NCI-H2171 (cell line): Measurements from ENCODE around the gene ARHGEF39.

Source experiments
- DNase-seq: peaks from one replicate; lab custom pipeline; 2025; lab: John Stamatoyannopoulos, UW

Gene ARHGEF39

DNA sequence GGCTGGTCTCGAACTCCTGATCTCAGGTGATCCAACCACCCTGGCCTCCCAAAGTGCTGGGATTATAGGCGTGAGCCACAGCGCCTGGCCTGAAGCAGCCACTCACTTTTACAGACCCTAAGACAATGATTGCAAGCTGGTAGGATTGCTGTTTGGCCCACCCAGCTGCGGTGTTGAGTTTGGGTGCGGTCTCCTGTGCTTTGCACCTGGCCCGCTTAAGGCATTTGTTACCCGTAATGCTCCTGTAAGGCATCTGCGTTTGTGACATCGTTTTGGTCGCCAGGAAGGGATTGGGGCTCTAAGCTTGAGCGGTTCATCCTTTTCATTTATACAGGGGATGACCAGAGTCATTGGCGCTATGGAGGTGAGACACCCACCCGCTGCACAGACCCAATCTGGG is 10.2 kb upstream of the ARHGEF39 start:
- DNase-seq: no peak

DNA sequence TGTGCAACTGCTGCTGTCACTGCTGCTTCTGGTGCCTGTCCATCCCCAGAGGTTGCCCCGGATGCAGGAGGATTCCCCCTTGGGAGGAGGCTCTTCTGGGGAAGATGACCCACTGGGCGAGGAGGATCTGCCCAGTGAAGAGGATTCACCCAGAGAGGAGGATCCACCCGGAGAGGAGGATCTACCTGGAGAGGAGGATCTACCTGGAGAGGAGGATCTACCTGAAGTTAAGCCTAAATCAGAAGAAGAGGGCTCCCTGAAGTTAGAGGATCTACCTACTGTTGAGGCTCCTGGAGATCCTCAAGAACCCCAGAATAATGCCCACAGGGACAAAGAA is 9.0 kb upstream of the ARHGEF39 start:
- no peak for DNase-seq

DNA sequence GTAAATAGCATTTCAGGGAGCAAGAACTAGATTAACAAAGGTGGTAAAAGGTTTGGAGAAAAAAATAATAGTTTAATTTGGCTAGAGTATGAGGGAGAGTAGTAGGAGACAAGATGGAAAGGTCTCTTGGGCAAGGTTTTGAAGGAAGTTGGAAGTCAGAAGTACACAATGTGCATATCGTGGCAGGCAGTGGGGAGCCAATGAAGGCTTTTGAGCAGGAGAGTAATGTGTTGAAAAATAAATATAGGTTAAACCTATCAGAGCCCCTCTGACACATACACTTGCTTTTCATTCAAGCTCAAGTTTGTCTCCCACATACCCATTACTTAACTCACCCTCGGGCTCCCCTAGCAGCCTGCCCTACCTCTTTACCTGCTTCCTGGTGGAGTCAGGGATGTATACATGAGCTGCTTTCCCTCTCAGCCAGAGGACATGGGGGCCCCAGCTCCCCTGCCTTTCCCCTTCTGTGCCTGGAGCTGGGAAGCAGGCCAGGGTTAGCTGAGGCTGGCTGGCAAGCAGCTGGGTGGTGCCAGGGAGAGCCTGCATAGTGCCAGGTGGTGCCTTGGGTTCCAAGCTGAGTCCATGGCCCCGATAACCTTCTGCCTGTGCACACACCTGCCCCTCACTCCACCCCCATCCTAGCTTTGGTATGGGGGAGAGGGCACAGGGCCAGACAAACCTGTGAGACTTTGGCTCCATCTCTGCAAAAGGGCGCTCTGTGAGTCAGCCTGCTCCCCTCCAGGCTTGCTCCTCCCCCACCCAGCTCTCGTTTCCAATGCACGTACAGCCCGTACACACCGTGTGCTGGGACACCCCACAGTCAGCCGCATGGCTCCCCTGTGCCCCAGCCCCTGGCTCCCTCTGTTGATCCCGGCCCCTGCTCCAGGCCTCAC is 8.4 kb upstream of the ARHGEF39 start, which contains the start of gene CA9:
Gene CA9, plus strand, starts transcription at position 797 of the 893 bp plus-strand sequence. Its CDS starts 32 bp downstream, at position 829.
- peak; percentile 55 for DNase-seq

DNA sequence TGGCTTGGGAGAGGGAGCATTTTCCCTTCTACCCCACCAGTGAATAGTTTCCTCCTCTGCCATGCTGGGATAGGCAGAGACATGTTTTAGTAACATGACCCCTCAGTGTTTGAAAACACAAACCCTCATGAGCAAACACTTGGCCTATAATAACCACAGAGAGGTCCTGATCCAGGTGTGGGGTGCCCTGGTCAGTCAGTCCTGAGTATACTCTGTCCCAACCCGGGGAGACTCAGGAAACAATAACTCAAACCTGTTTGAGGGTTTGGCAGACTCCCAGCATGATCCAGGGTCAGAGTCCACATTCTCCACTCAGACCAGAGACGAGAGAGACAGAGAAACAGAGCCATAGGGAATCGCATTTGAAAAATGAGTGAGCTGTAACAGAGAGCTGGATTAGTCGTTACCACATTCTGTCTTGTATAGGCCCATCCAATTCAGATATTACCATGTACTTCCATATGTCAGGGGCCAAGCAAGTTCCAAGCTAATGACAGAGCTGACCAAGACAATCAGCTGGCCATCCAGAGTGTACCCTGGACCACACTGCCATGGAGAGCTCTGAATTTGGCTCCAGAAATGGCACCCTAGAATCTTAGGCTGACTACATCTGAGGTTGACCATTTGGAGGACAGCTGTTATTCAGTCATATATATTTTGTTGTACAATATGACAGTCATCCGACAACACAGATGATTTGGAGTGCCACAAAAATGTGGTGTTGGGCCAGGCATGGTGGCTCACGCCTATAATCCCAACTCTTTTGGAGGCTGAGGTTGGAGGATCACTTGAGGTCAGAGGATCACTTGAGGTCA is 4.5 kb upstream of the ARHGEF39 start:
- no peak for DNase-seq

DNA sequence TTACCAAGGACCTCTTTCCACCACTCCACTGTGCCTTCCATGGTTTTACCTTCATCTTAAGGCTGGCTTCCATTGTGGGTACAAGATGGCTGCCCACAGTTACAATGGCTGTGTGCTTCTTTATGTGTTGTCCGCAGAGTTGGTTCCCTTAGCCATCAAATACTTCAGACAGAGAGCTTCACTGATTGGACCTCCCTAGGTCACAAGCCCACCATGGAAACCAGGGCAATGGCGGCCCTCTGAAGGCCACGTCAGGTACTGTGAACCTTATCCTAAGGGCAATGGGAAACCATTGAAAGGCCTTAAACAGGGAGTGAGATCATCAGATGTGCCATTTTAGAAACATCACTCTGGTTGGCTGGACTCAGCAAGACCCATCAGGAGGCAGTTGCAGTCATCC is 2.9 kb upstream of the ARHGEF39 start:
- DNase-seq: no peak

DNA sequence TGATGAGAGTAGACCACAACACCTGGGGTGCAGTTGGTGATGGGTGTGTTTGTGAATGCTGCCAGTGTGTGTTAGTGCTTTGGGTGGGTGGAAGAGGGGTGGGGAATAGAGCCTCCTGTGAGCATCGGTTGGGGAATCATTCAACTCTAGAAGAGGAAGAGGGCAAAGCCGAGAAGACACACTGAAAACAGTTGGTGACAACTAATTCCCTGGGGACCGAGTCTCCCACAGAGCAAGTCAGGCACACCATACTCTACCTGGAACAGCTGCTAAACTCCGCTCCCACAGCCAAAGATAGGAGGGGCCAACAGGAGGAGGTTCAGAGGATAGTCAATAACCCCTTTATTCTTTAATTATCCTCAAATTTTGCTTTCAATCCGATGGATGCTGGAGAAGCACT is 1.6 kb upstream of the ARHGEF39 start:
- DNase-seq: no peak

DNA sequence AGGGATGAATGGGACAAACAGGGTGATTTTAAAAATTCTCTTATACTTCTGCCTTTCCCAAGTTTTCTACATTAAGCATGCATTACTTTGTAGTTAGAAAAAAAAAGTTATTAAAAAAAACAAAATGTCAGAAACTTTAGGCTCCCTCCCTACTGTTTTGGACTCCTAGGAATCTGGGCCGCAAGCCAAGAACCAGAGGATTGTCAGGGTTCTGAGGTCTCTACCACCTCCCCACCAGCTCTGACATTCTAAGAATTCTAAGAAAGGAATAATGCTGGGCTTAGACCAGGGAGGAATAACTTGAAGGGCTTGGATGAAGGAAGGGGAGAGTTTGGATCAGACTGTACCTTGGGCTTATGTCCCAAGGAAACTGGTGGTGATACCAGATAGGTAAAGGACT is 1.1 kb upstream of the ARHGEF39 start:
- DNase-seq: no peak

DNA sequence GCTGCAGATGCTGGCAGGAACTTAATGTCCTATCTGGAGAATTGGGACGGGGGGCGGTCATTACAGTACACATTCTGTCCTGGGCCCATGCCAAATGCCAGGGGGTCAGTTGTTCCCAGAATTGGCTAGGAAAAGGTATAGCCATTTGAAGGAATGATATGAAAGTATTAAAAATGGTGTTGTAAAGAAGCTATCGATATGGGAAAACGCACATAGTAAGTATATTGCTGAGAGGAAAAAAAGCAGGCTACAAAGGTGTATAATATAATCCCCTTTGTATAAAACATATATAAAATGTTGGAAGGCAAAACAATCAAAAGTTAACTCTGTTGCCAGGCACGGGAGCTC is 450 bp upstream of the ARHGEF39 start:
- DNase-seq: no peak

DNA sequence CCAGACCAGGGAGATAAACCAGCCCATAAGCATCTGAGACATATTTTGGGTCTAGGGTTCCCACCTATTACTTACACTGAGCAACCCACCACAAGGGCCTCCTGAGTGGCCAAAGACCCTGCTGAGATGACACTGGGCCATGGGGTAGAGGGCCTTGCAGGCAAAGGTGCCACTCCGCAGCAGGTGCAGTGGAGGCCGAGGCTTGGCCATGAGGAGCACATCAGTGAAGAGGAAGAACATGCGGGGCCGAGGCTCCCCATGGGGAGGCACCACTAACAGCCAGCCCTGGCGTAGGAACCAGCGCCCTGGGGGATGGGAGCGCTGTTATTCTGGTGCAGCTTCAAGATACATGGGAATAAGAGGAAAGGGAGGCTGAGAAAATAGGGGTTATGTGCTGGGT is 2.6 kb downstream of the ARHGEF39 start:
- DNase-seq: no peak

DNA sequence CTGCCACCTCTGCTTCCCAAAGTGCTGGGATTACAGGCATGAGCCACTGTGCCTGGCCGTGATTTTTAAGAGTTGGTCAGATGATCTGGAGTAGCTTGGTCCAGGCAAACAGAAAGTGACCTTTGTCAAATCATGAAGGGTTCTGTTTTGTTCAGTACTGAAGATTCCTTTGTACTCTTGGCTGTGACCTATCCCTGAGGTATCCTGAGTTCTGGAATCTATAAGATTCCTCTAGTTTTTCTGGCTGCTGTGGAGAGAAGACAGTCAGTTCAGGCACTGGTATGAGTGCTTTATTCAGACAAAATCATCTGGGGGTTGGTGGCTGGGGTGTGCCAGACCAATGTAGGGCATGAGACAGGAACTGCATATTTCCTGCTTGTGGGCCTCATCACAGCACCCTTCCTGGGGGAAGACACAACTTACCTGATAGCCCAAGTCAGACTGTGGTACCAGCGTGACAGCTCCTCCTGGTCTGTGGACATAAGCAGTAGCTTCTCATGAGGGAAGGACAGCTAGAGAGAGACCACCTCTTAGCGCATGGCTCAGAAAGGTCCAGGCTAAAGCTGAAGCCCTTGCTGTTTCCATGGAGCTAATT is 3.1 kb downstream of the ARHGEF39 start:
- no peak for DNase-seq

DNA sequence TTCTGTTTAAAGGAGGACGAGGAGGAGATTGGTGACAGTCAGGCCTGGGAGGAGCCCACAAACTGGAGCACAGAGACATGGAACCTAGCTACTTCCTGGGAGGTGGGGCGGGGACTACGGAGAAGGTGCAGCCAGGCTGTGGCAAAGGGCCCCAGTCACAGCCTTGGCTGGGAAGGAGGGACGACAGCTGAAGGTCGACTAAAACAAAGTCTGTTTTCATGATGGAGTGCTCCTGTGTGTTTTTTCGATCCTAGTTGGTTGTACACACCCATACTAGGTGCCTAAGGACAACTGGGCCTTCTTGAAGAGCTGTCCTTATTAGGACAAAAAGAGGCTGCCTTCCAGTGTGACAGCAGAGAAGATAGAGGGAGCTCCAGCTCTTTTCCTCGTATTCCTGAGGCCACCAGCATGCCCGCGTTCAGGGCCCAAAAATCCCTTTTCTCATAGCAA is 4.0 kb downstream of the ARHGEF39 start:
- DNase-seq: no peak

DNA sequence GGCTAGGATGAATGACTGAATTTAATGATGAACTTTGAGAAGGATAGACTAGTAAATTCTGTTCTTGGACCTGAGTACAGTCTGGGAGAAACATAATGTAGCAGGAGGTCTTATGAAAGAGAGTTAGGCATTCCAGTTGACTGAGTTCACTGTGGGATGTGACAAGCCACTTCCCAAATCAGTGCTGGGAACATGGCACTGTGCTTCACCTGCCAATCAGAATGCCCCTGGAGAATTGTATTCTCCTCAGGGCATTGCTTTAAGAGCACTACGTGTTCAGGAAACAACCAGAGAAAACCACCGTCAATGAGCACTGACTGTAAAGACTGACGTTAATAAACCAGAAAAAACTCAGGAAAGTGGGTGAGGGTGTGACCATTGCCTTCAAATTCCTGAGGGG is 5.7 kb downstream of the ARHGEF39 start:
- DNase-seq: no peak

DNA sequence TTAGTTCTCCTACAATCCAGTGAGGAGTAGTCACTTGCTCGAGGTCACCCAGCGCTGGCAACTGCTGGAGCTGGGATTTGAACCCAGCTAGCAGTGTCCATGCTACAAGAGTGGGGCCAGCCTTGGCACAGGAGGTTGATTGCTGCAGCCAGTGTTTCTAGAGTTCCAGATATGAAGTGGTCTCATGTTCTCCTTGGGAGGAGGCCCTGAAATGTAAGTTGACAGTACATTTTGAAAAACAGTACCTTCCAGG is 6.1 kb downstream of the ARHGEF39 start:
- no peak for DNase-seq

DNA sequence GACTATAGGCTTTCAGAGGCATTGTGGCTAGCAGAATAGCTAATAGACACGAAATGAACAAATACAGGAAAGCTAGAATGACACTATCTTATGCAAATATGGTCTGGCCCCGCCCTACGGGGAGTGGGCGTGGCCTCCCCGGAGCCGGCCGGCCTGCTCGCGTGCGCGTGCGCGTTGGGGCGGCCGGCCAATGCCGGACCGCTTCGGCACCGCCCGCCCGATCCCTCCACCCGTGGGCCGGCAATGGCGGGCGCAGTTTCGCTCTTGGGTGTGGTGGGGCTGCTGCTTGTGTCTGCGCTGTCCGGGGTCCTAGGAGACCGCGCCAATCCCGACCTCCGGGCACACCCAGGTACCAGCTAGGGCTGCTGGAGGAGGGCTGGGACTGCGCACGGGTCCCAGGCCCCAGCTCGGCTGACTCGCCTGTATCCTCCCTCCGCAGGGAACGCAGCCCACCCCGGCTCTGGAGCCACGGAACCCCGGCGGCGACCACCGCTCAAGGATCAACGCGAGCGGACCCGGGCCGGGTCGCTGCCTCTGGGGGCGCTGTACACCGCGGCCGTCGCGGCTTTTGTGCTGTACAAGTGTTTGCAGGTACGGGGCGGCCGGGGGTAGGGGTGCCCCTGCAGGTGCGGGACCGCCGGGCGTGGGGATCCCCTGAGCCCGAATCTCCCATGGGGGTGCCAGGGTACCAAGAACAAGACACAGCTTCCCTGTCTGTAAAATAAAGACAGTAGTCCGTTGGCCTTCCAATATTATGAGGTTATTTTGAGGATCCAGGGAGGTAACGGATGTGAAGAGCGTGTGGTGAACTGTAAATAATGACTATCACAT is 6.6 kb downstream of the ARHGEF39 start, which contains the start of gene CCDC107:
Gene CCDC107, plus strand, starts transcription at position 156 of the 831 bp plus-strand sequence. Its CDS starts 88 bp downstream, at position 244.
- DNase-seq: peak; percentile 53

DNA sequence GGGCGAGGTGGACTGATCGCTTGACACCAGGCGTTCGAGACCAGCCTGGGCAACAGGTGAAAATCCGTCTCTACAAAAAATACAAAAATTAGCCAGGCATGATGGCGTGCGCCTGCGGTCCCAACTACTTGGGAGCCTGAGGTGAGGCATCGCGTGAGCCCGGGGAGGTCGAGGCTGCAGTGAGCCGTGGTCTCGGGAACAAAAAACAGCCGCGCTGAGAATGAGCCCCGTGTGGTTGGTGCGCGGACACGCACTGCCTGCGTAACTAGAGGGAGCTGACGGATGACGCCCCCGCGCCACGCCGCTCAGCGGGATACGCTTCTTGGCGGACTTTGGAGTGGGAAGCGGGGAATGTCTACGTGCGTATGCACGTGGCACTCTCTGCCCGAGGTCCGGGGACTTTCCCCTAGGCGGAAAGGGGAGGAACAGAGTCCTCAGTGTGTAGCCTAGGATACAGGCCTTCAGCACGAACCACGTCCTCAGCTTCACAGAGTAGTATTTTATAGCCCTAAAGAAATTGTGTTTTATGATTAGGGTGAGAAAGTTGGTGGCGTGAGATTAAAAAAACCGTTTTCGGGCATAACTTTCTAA is 7.4 kb downstream of the ARHGEF39 start, which contains the start of gene RMRP:
Gene RMRP, minus strand, starts transcription at position 474 of the 591 bp plus-strand sequence.
- peak; percentile 80 for DNase-seq

DNA sequence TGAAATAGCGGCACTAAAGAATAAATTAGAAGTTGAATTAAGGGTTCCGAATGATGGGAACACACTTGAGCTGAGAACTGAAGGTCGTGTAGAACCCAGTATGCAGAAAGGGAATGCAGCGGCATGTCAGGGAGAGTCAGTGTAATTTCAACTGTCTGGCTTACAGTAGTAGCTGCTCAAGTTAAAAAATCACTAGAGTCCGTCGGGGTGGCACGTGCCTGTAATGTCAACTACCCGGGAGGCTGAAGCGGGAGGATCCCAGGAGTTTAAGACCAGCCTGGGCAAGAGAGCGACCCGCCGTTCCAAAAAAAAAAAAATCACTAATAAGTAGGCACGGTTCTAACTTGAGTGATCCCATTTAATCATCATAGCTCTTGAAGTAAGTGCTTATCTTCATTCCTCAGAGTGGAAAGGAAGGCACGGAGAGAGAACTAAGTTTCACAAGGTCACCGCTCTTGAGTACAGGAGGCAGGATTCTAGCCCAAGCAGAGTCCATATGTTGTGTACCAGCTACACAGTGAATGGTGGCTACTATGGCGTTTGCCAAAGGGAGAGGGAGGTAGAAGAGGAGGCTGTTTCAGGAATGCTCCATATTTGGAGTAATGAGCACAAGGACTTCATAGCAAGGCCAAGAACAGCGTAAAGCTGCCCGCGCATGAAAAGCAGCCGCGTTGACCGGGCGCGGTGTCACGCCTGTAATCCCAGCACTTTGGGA is 8.0 kb downstream of the ARHGEF39 start:
- DNase-seq: no peak

DNA sequence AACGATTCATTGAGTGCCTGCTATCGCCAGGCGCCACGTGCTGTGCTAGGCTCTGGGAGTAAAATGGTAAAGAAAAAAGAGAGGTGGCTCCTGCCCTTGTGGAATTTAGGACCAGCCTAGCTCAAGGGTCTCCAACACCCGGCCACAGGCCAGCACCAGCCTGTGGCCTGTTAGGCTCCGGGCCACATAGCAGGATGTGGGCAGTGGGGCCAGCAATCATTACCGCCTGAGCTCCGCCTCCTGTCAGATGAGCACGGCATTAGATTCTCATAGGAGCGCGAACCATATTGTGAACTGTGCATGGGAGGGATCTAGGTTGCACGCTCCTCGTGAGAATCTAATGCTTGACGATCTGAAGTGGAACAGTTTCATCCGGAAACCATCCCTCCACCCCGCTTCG is 8.6 kb downstream of the ARHGEF39 start:
- no peak for DNase-seq

DNA sequence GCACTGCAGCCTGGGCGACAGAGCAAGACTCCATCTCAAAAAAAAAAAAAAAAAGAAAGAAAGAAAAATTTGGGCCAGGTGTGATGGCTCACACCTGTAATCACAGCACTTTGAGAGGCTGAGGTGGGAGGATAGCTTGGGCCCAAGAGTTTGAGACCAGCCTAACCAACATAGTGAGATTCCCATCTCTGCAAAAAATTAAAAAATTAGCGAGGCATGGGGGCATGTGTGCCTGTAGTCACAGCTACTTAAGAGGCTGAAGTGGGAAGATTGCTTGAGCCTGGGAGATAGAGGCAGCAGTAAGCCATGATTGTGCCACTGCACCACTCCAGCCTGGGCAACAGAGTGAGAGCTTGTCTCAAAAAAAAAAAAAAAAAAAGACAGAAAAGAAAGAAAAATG is 11.4 kb downstream of the ARHGEF39 start:
- DNase-seq: no peak

DNA sequence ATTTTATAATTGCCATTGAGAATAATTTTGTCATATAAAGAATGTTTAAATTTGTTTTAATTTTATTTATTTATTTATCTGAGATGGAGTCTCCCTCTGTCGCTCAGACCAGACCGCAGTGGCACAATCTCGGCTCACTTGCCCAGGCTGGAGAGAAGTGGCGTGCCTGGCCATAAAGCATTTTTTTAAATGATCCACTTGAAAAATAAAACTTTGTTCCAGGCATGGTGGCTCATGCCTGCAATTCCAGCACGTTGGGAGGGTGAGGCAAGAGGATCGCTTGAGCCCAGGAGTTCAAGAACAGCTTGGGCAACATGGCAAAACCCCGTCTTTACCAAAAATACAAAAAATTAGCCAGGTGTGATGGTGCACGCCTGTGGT is 12.2 kb downstream of the ARHGEF39 start:
- DNase-seq: no peak

DNA sequence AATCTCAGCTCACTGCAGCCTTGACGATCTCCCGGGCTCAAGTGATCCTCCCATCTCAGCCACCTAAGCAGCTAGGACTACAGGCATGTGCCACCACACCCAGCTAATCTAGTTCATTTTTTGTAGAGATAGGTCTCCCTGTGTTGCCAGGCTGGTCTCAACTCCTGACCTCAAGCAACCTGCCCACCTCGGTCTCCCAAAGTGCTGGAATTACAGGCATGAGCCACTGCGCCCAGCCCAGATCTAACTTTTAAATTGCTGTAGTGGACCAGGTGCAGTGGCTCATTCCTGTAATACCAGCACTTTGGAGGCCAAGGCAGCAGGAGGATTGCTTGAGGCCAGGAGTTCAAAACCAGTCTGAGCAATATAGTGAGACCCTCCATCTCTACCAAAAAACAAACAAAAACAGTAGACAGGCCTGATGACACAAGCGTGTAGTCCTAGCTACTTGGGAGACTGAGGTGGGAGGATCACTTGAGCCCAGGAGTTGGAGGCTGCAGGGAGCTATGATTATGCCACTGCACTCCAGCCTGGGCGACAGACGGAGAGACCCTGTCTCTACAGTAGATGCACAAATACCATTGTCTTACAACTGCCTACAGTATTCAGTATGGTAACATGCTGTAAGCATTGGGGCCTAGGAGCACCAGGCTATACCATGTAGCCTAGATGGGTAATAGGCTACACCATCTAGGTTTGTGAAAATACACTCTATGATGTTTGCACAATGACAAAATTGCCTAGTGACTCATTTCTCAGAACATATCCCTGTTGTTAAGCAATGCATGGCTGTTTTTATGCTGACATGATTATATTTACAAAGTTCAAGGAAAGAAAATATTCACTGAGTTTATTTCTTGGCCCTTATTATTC is 12.8 kb downstream of the ARHGEF39 start:
- no peak for DNase-seq
